HCT116 (cell line): ENCODE results near the gene LYSMD4. TPM values are rescaled to one million over a fixed set of nuclear protein-coding genes. Genes with fewer than 3 reads are reported as not detected.
A peak's percentile ranks its signal among the peaks of the same experiment; 100 is the strongest.

ENCODE experiments used
- ATAC-seq: fragments of 200-7000 bp; cut with Tn5 transposase; 2 replicates; pipeline ENCODE4 v1.9.1; 2020; ENCODE audit warnings: mild to moderate bottlenecking, moderate library complexity
- BruUV-seq: library from RNA; stranded (reverse); fragments of 400-500 nt; replicated peaks from 2 replicates; lab custom pipeline; 2021; lab: Mats Ljungman, UMichigan
- CTCF ChIA-PET: fragments of 300-600 bp; sonication (Branson Sonifier 250); formaldehyde crosslinking; loops from one replicate; lab custom pipeline; 2021; ENCODE audit warnings: antibody characterized with exemption; lab: Charles Lee
- POLR2A ChIA-PET: fragments of 300-600, 350-600 bp; sonication (Branson Sonifier 250); formaldehyde crosslinking; loops from one replicate; lab custom pipeline; 2021; ENCODE audit warnings: antibody characterized with exemption; lab: Charles Lee
- RAD21 ChIA-PET, 2 experiments: fragments of 300-600 bp; sonication (Branson Sonifier 250); formaldehyde crosslinking; loops; one replicate each; lab custom pipeline; 2023; ENCODE audit warnings: low total read pairs in 2 of 2; ENCODE audit not compliant: uncharacterized antibody in 2 of 2, unreplicated experiment in 2 of 2, low non-redundant PET in 1 of 2; lab: Charles Lee
- DNase-seq: peaks from one replicate; pipeline ENCODE4 v3.0.0-alpha.2; 2010; ENCODE audit warnings: low read depth, low spot score
- H2AFZ ChIP-seq: fragments of 200-600 bp; shearing (Covaris generic), sonication (generic); 2 replicates; pipeline ENCODE4 v1.6.1; 2017; ENCODE audit warnings: low read depth, mixed run types, mixed read lengths, antibody characterized with exemption, low read length; ENCODE audit not compliant: poor library complexity, severe bottlenecking
- H3K27ac ChIP-seq: 2 replicates; pipeline ENCODE4 v1.5.1; 2012; ENCODE audit warnings: low read depth, low read length
- H3K27me3 ChIP-seq: fragments of 200-600 bp; sonication (generic); 2 replicates; pipeline ENCODE4 v1.6.1; 2016; ENCODE audit warnings: mixed run types, low read length, mixed read lengths; ENCODE audit not compliant: insufficient read depth
- H3K36me3 ChIP-seq, 2 experiments: fragments of 200-500 bp in 1 of 2; fragments of 200-600 bp in 1 of 2; sonication (Bioruptor generic) in 1 of 2; sonication (generic) in 1 of 2; 2 replicates each; pipeline versions ENCODE4 v1.5.1 to v1.6.1; 2014 to 2016; ENCODE audit warnings: low read length in 2 of 2, inconsistent platforms in 1 of 2, mixed read lengths in 1 of 2, mixed run types in 1 of 2; ENCODE audit not compliant: insufficient read depth in 2 of 2, control insufficient read depth in 1 of 2
- H3K4me1 ChIP-seq, 2 experiments: fragments of 200-600 bp in 1 of 2; sonication (generic) in 1 of 2; 2 replicates each; pipeline versions ENCODE4 v1.5.1 to v1.6.1; 2012 to 2017; ENCODE audit warnings: low read length in 2 of 2, inconsistent platforms in 1 of 2, mild to moderate bottlenecking in 1 of 2, mixed read lengths in 1 of 2, mixed run types in 1 of 2, moderate library complexity in 1 of 2; ENCODE audit not compliant: insufficient read depth in 2 of 2, control insufficient read depth in 1 of 2
- H3K4me2 ChIP-seq: fragments of 200-600 bp; sonication (generic); 2 replicates; pipeline ENCODE4 v1.6.1; 2017; ENCODE audit warnings: mixed run types, low read length, mixed read lengths
- H3K4me3 ChIP-seq, 2 experiments: fragments of 200-600 bp in 1 of 2; sonication (generic) in 1 of 2; replicated peaks in 1 of 2; 2 replicates each; pipeline ENCODE4 v1.5.1; 2011 to 2016; ENCODE audit warnings: low read length in 2 of 2, control low read depth in 1 of 2, low read depth in 1 of 2, mild to moderate bottlenecking in 1 of 2, mixed read lengths in 1 of 2, mixed run types in 1 of 2
- H3K79me2 ChIP-seq: fragments of 200-600 bp; sonication (generic); 2 replicates; pipeline ENCODE4 v1.6.1; 2017; ENCODE audit warnings: mild to moderate bottlenecking, mixed run types, low read length, moderate library complexity, mixed read lengths; ENCODE audit not compliant: insufficient read depth
- H3K9ac ChIP-seq: fragments of 200-600 bp; sonication (generic); 2 replicates; pipeline ENCODE4 v1.6.1; 2016; ENCODE audit warnings: low read length, mixed read lengths
- H3K9me2 ChIP-seq: fragments of 200-600 bp; sonication (generic), shearing (Covaris generic); 2 replicates; pipeline ENCODE4 v1.6.1; 2017; ENCODE audit warnings: mixed run types, mild to moderate bottlenecking, moderate library complexity; ENCODE audit not compliant: insufficient read depth
- H3K9me3 ChIP-seq, 2 experiments: fragments of 200-500 bp in 1 of 2; fragments of 200-600 bp in 1 of 2; sonication (Bioruptor generic) in 1 of 2; sonication (generic) in 1 of 2; 2 replicates each; pipeline ENCODE4 v1.6.1; 2014 to 2017; ENCODE audit warnings: low read length in 2 of 2, mixed read lengths in 2 of 2, inconsistent platforms in 1 of 2, low read depth in 1 of 2, mild to moderate bottlenecking in 1 of 2, mixed run types in 1 of 2, moderate library complexity in 1 of 2; ENCODE audit not compliant: control insufficient read depth in 1 of 2, insufficient read depth in 1 of 2
- H4K20me1 ChIP-seq: fragments of 200-600 bp; sonication (generic), shearing (Covaris generic); 2 replicates; pipeline ENCODE4 v1.6.1; 2017; ENCODE audit warnings: mixed run types, mild to moderate bottlenecking, moderate library complexity; ENCODE audit not compliant: insufficient read depth
- CTCF ChIP-seq, 3 experiments: fragments of 200-600 bp in 1 of 3; sonication (generic) in 1 of 3; IDR thresholded peaks in 2 of 3; conservative IDR thresholded peaks in 1 of 3; 2 replicates each; pipeline ENCODE4 v1.5.1; 2012 to 2017; ENCODE audit warnings: low read depth in 2 of 3, low read length in 2 of 3, antibody characterized with exemption in 1 of 3, borderline replicate concordance in 1 of 3, control low read depth in 1 of 3, mild to moderate bottlenecking in 1 of 3, mixed read lengths in 1 of 3, mixed run types in 1 of 3, moderate library complexity in 1 of 3; ENCODE audit not compliant: insufficient read depth in 1 of 3
- FOSL1 ChIP-seq: IDR thresholded peaks from 2 replicates; pipeline ENCODE4 v1.6.1; 2012; ENCODE audit warnings: low read depth
- JUND ChIP-seq: IDR thresholded peaks from 2 replicates; pipeline ENCODE4 v1.6.1; 2012
- MAX ChIP-seq: IDR thresholded peaks from 2 replicates; pipeline ENCODE4 v1.6.1; 2012
- RAD21 ChIP-seq: IDR thresholded peaks from 2 replicates; pipeline ENCODE4 v1.6.1; 2012; ENCODE audit warnings: low read depth, mild to moderate bottlenecking
- SRF ChIP-seq: IDR thresholded peaks from 2 replicates; pipeline ENCODE4 v1.6.1; 2012; ENCODE audit warnings: low read depth
- ZFX ChIP-seq: fragments of 450-650 bp; IDR thresholded peaks from 2 replicates; pipeline ENCODE4 v1.6.1; 2017
- ZNF274 ChIP-seq: fragments of 200-500 bp; sonication (Bioruptor generic); IDR thresholded peaks from 2 replicates; pipeline ENCODE4 v1.6.1; 2014; ENCODE audit warnings: mild to moderate bottlenecking, low read depth, low read length, inconsistent platforms
- intact Hi-C: fragments of 100-400 bp; cut with micrococcal nuclease; formaldehyde crosslinking; loops from 2 replicates; pipeline ENCODE4 v1.10.0; 2022
- total RNA-seq: library from RNA; stranded (reverse); gene quantifications from one replicate; pipeline ENCODE4 v1.2.1, GENCODE V29; 2021; ENCODE audit not compliant: unreplicated experiment

The LYSMD4 gene
- total RNA-seq, 1 experiment from 2014 or later, result 8.6 TPM

- no peaks in the 10 kb centered on the region for H3K27me3 ChIP-seq
- POLR2A ChIA-PET, result no interaction called here
- intact Hi-C loops, result no loop called here
- 0 out of 4 replicates have a peak overlapping the region, but pooled peaks of 1 of the 2 experiments have one; percentile 73 for H3K4me3 ChIP-seq
- no TSS peak for BruUV-seq
- H3K79me2 ChIP-seq, result no peaks in the 10 kb centered on the region
- DNase-seq, result no peak
- H3K9me2 ChIP-seq, result no peaks in the 10 kb centered on the region
- H3K9me3 ChIP-seq, result no peaks in the 10 kb centered on the region
- CTCF ChIA-PET, result interaction anchor here (1.2 to 2.8 kb wide), 2 partner anchors 25 to 459 kb away, joined by 3 to 10 read pairs; no protein-coding TSS in a partner anchor
- H4K20me1 ChIP-seq, result no peaks in the 10 kb centered on the region
- H2AFZ ChIP-seq, result no peak overlapping the region
- TF ChIP-seq MAX (no peak), JUND (no peak), ZNF274 (no peak), ZFX (no peak), SRF (no peak)
- no peak for ATAC-seq
- RAD21 ChIA-PET, result no interaction called here
- H3K27ac ChIP-seq, result no peak overlapping the region
- peaks cover 3 to 13% of the 10 kb centered on the region in 2 experiments; a peak in 3 of 4 replicates for H3K4me1 ChIP-seq
- no peak overlapping the region for H3K9ac ChIP-seq
- no peaks in the 10 kb centered on the region for H3K36me3 ChIP-seq
- H3K4me2 ChIP-seq, result peak overlapping the region; percentile 86
Observed at GRCh38 chr15:99731336-99732123, 1.7 kb downstream of the LYSMD4 start.

- BruUV-seq, result no TSS peak
- Histone ChIP-seq H3K9ac (no peak overlapping the region), H3K27me3 (no peaks in the 10 kb centered on the region), H2AFZ (no peak overlapping the region), H3K9me3 (peaks cover 0 to 6% of the 10 kb centered on the region in 2 experiments; a peak in 1 of 4 replicates), H4K20me1 (no peaks in the 10 kb centered on the region), H3K36me3 (no peaks in the 10 kb centered on the region)
- no peak for DNase-seq
- intact Hi-C loops, result no loop called here
- ChIA-PET RAD21 (no interaction called here), CTCF (interaction anchor here (1.0 to 2.8 kb wide), 4 partner anchors 26 to 457 kb away, joined by 5 to 10 read pairs (median 7); no protein-coding TSS in a partner anchor)
- TF ChIP-seq FOSL1 (no peak), RAD21 (peak; percentile 80), CTCF (IDR thresholded peaks at IDR 0.05 in 2 of 3, conservative IDR thresholded peaks at IDR 0.05 in 1 of 3; ENCODE audit: borderline replicate concordance in 1 of 3, insufficient read depth in 1 of 3, low read depth in 2 of 3, low read length in 2 of 3) (peak; percentile 48 to 55 (median 52); a peak in 5 of 6 replicates)
- TF ChIP-seq, all 23 proteins: peak for 2
- POLR2A ChIA-PET, result no interaction called here
- Histone ChIP-seq H3K4me1 (peaks cover 3 to 13% of the 10 kb centered on the region in 2 experiments; a peak in 3 of 4 replicates), H3K79me2 (no peaks in the 10 kb centered on the region), H3K4me2 (no peak overlapping the region), H3K4me3 (no peak overlapping the region), H3K9me2 (no peaks in the 10 kb centered on the region), H3K27ac (no peak overlapping the region)
- ATAC-seq, result no peak
Observed at GRCh38 chr15:99729920-99730319, 3.3 kb downstream of the LYSMD4 start.
